SIG-M5 (cell line): ENCODE measurements around the gene POMC.
"Not testable (repeated sequence)": the region's sequence is repeated elsewhere in the genome, so short reads cannot be mapped to it uniquely, and the experiment has no call there.

Experiments used
- DNase-seq: peaks from one replicate; lab custom pipeline; 2025; lab: John Stamatoyannopoulos, UW

The POMC gene

GRCh38 chr2:25176541-25177181 lies 8.3 kb upstream of the POMC start:
- no peak for DNase-seq

- no peak for DNase-seq
Observed at GRCh38 chr2:25176138-25176537, 7.8 kb upstream of the POMC start.

- no peak for DNase-seq
Observed at GRCh38 chr2:25174192-25174861, 5.9 kb upstream of the POMC start.

GRCh38 chr2:25173719-25174118 lies 5.3 kb upstream of the POMC start:
- no peak for DNase-seq

- DNase-seq = no peak
Observed at GRCh38 chr2:25170888-25171287, 2.5 kb upstream of the POMC start.

GRCh38 chr2:25169073-25169470 lies 692 bp upstream of the POMC start:
- no peak for DNase-seq

- DNase-seq = no peak
Observed at GRCh38 chr2:25165992-25166875, 2.1 kb downstream of the POMC start.

GRCh38 chr2:25164561-25164960 lies 3.8 kb downstream of the POMC start:
- no peak for DNase-seq

GRCh38 chr2:25162061-25162460 lies 6.3 kb downstream of the POMC start:
- not testable (repeated sequence) for DNase-seq

GRCh38 chr2:25161055-25161781 lies 7.2 kb downstream of the POMC start:
- DNase-seq = no peak

GRCh38 chr2:25160376-25160775 lies 8.0 kb downstream of the POMC start:
- no peak for DNase-seq

GRCh38 chr2:25159949-25160348 lies 8.4 kb downstream of the POMC start:
- DNase-seq = no peak

- DNase-seq = no peak
Observed at GRCh38 chr2:25158096-25158852, 10.1 kb downstream of the POMC start.

- DNase-seq = no peak
Observed at GRCh38 chr2:25155401-25155800, 13.0 kb downstream of the POMC start.

GRCh38 chr2:25151718-25152117 lies 16.7 kb downstream of the POMC start:
- DNase-seq = no peak

GRCh38 chr2:25150993-25151392 lies 17.4 kb downstream of the POMC start:
- not testable (repeated sequence) for DNase-seq

GRCh38 chr2:25149646-25150045 lies 18.7 kb downstream of the POMC start:
- no peak for DNase-seq

- no peak for DNase-seq
Observed at GRCh38 chr2:25146896-25147295, 21.5 kb downstream of the POMC start.

- no peak for DNase-seq
Observed at GRCh38 chr2:25145803-25146202, 22.6 kb downstream of the POMC start.

- no peak for DNase-seq
Observed at GRCh38 chr2:25141120-25141519, 27.3 kb downstream of the POMC start.

GRCh38 chr2:25140535-25140934 lies 27.8 kb downstream of the POMC start:
- not testable (repeated sequence) for DNase-seq
